DMS 273 (cell line): ENCODE measurements around the gene TMEM175.

Experiments
- DNase-seq: peaks from one replicate; lab custom pipeline; 2025; ENCODE audit not compliant: unreplicated experiment; lab: John Stamatoyannopoulos, UW

The TMEM175 gene

GRCh38 chr4:898869-899555 is 33.2 kb upstream of the TMEM175 start:
- DNase-seq = no peak

- DNase-seq = no peak
Measured at GRCh38 chr4:899556-899906, 32.7 kb upstream of the TMEM175 start.

GRCh38 chr4:900073-900472 is 32.2 kb upstream of the TMEM175 start:
- no peak for DNase-seq

DNA sequence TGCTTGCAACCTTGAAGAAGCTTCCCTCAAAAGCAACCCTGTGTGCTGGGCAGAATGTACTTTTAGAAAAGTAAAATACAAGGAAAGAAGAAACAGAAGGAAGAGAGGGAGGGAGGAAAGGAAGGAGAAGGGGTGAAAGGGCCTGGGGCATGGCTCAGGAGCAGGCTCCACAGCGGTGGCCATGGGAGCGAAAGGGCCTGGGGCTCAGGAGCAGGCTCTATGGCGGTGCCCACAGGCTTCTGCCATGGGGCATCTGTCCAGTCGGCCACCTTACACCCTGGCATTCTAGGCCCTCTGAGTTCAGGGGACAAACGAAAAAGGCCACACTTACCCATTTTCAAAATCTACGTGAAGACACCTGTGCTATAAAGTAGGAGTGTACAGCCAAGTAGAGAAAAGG is 31.5 kb upstream of the TMEM175 start:
- DNase-seq = no peak

- no peak for DNase-seq
Measured at GRCh38 chr4:901192-901910, 30.9 kb upstream of the TMEM175 start.

DNA sequence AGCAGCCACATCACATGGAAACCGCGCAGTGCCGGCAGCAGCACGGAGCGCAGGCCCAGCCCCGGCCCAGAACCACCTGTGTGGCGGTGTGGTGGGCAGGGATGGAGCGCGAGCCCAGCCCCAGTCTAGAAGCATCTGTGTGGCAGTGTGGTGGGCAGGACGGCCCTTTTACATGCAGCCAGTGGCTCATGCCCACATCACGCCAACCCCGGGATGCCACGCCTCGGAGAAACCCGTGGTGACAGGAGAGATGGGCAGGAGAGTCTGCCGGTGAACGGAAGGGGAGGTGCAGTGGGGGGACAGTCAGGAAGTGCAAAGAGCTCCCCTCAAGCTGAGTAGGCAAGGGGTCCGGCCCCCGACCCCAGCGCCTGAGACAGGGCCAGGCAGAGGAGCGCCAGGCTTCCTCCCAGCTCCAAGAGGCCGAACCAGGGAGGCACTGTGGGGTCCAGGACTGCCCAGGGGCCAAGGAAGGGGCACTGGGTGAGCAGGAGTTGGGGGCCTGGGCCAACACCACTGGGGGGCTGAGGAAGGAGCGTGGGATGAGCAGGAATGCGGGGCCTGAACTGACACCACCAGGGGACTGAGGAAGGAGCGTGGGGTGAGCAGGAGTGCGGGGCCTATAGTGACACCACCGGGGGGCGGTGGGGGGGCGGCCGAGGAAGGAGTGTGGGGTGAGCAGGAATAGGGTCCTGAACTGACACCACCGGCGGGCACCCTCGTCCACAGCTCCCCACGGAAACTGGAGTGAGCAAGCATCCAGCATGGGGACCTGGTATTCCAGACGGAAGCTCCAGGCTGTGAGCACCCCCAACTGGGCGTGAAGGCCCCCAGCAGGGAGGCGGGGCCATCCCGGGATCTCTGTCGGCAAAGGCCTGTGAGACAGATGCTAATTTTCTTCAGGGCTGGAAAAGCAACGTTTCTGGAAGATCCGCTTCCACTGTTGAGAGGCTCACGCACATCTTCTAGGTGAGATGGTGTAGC is 28.9 kb upstream of the TMEM175 start:
- DNase-seq = no peak

DNA sequence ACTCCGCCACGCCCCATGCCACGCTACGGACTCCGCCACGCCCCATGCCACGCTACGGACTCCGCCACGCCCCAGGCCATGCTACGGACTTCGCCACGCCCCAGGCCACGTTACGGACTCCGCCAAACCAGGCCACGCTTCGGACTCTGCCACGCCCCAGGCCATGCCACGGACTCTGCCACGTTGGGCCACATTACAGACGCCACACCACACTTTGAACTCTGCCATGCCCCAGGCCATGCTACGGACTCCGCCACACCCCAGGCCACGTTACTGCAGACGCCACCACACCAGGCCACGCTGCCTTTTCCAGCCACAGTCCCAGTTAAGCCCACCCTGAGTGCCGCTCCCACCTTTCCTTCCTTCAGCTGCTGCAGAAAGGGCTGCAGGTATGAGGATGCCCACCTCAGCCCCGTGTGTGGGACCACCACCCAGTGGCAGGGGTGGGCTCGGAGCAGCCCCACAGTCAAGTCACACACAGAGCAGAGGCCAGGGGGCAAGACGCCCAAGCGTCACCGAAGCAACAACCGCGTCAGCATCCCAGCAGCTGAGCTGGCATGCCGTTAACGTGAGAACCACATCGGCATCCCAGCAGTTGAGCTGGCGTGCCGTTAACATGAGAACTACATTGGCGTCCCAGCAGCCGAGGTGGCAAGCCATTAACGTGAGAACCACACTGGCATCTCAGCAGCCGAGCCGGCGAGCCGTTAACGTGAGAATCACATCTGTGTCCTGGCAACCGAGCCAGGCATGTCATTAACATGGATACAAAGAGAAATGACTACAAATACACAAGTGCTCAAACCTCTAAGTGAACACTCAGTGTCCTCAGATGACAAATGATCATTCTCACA is 26.5 kb upstream of the TMEM175 start:
- no peak for DNase-seq

DNA sequence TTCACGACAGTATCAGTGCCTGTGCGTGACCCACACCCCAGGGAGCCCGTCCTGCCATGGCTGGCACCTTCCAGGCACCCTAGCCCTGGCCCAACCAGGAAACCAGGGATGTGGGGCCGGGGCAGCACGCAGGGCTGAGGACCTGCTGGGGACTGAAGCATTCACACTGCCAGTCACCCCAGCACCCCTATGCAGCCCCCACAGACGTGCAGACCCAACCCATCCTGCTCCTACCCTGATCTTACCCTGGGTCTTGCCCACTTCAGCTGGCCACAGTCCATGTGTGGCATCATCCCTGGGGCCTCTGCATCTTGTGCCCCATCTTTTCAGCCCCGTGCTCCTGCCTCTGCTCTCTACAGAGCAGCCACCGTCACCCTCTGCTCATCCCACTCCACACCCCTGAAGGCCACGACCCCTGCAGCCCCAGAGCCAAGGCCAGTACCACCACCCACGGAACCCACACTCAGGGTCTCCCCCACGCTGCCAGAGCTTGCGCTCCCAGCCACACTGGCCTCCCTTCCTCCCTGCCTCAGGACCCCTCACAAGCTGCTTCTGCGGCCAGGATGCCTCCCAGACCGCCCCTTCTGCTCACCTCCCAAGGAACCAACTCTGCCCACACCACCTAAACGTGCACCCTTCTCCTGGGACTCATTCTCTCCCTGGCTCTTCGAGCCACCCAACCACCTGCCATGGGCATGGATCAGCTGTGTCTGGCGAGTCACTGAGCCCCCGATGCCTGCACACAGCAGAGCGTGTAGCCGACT is 25.7 kb upstream of the TMEM175 start:
- DNase-seq = no peak

GRCh38 chr4:907103-907400 is 25.2 kb upstream of the TMEM175 start:
- no peak for DNase-seq

- DNase-seq = no peak
Measured at GRCh38 chr4:907691-908425, 24.4 kb upstream of the TMEM175 start.

- DNase-seq = no peak
Measured at GRCh38 chr4:909131-909571, 23.1 kb upstream of the TMEM175 start.

GRCh38 chr4:909821-910220 is 22.4 kb upstream of the TMEM175 start:
- no peak for DNase-seq

- no peak for DNase-seq
Measured at GRCh38 chr4:910366-911091, 21.7 kb upstream of the TMEM175 start.

DNA sequence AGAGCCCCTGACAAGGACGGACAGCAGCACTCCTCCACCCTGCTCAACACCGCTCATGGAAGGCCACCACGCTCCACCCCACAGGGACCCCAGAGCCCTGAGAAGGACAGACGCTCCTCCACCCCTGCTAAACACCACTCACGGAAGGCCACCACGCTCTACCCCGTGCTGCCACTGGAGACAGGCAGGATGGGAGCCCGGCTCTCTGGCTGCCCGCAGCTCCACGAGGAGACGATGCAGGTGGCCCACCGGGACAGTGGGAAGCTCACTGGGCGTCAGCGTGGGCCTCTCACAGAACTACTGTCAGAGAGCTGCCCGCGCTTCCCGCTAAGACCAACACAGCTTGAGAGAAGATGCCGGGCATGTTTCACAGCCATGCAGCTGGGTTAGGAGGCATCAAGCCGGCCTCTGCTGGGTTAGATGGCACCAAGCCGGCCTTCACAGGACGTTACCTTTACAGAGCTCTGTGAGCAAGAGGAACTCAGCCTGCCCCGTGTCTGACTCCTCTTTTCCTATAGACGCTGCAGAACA is 21.0 kb upstream of the TMEM175 start:
- DNase-seq = no peak

DNA sequence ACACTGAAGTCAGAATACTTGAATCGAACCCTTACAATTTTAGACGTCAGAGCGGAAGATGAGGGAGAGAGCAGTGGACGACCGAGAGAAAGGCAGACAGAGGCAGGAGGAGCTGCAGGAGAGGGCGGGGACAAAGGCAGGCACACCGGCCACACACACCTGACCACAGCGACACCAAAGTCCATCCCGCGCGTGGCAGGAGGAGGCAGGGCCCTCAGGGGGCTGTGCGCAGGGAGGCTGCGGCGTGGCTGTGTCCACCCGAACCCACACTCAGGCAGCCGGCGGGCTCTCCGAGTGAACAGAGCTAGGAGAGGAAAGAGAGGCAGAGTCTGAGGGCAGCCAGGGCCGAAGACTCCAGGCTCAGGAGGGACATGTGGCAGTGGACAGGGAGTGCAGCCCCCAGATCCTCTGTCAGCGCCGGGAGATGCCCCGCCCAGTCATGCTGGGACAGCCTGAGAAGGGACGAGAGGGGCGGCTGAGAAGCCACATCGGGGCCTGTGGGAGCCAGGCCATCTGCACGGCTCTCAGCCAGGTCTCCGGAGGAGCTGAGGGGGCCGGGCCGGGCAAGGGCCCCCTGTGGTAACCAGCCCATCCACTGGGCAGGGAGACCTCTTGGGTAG is 20.3 kb upstream of the TMEM175 start:
- DNase-seq = no peak

DNA sequence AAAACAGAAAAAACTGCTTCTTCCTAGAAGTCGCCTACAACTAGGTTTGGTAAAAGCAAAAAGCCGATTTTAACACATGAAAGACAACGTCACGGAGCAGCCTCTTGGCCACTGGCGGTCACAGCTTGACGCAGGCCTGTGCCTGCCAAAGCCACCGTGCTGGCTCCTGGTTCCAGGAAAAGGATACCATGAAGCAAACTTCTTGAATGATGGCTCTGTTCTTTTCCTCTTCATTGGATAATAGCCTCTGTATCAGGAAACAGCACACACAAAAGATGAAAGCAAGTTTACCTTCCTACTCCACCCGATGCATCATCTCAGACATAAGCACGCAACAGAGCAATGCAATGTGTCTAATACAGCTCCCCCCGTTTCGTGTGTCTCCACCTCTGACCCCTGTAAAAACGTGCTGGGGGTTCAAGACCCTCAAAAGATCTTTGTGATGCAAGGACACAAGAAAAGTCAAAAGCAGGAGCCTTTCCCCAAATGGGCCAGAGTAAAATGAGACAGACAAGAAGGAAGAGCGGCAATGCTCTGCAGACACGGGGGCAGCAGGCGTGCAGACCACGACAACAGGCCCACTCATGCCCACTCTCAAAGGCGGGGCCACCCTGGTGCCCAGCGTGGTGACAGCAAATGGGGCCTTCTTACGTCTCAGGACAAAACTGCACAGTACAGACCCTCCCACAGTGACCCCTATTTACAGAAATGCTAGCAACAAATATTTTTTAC is 19.5 kb upstream of the TMEM175 start:
- no peak for DNase-seq

GRCh38 chr4:913280-913618 is 19.0 kb upstream of the TMEM175 start:
- no peak for DNase-seq

- no peak for DNase-seq
Measured at GRCh38 chr4:914531-914930, 17.7 kb upstream of the TMEM175 start.
